AG04449 (cell line): Measurements from ENCODE around the gene C4BPB.

Experiments used
- CTCF ChIA-PET: fragments of 350-600 bp; formaldehyde crosslinking; extraction: SDS; loops from one replicate; lab custom pipeline; 2021; ENCODE audit warnings: antibody characterized with exemption; lab: Yijun Ruan, JAX
- POLR2A ChIA-PET: fragments of 400-600, 350-600 bp; formaldehyde crosslinking; extraction: SDS; loops from one replicate; lab custom pipeline; 2020; ENCODE audit warnings: antibody characterized with exemption, inconsistent platforms; lab: Yijun Ruan, JAX
- DNase-seq: peaks from one replicate; pipeline ENCODE4 v3.0.0-alpha.2; 2010; ENCODE audit warnings: low read depth, low spot score
- H3K4me3 ChIP-seq: 2 replicates; pipeline ENCODE4 v1.5.1; 2011; ENCODE audit warnings: low read depth, mild to moderate bottlenecking, control low read depth, low read length
- TF ChIP-seq, protein P1 (sequence below): IDR thresholded peaks from one replicate; pipeline ENCODE4 v1.5.1; 2011; ENCODE audit warnings: mild to moderate bottlenecking, moderate library complexity, low read length, control low read depth, inconsistent platforms; ENCODE audit not compliant: insufficient read depth; ENCODE audit errors: missing control alignments

The C4BPB gene

DNA sequence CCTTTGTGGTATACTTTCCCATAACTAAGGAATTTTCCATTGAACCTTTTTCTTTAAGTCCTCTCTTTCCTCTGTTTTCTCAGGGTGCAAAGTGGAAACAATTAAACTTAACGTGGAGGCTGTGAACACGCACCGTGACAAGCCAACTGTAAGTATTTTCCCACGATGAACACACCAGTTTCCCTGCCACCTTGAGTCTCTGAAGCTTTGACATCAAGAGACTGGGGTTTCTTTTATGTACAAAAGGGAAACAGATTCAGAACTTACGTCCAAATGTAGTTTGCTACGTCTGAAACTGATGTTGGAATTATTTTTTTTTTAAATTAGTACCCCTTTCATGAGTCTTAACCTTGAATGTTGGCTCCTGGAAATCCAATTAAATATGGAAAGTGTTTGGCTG is 17.2 kb upstream of the C4BPB start:
- TF ChIP-seq, protein P1, sequence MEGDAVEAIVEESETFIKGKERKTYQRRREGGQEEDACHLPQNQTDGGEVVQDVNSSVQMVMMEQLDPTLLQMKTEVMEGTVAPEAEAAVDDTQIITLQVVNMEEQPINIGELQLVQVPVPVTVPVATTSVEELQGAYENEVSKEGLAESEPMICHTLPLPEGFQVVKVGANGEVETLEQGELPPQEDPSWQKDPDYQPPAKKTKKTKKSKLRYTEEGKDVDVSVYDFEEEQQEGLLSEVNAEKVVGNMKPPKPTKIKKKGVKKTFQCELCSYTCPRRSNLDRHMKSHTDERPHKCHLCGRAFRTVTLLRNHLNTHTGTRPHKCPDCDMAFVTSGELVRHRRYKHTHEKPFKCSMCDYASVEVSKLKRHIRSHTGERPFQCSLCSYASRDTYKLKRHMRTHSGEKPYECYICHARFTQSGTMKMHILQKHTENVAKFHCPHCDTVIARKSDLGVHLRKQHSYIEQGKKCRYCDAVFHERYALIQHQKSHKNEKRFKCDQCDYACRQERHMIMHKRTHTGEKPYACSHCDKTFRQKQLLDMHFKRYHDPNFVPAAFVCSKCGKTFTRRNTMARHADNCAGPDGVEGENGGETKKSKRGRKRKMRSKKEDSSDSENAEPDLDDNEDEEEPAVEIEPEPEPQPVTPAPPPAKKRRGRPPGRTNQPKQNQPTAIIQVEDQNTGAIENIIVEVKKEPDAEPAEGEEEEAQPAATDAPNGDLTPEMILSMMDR: no peak
- no peak overlapping the region for H3K4me3 ChIP-seq
- CTCF ChIA-PET: interaction anchor here (1.0 to 2.5 kb wide), 5 partner anchors 8 to 22 kb away, joined by 3 to 10 read pairs (median 5); partner anchors contain the start of gene PFKFB2
- POLR2A ChIA-PET: no interaction called here
- DNase-seq: no peak

DNA sequence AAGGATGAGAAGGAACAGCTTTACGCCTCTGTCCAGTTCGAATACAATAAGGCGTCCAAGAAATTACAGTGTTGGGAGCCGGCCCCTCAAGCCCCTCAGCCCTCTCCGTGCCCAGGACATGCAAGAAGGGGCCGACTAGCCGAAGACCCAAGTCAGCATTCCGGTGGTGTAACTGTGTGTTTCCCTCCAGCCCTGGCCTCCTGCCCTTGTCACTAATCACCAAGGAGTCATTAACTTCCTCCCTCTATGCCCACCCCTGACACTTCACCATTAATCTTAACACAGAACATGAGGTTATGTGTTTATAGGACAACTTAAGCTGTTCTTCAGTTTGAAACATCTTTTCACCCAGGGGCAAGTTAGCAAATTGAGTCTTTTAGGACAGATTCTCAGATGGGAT is 16.4 kb upstream of the C4BPB start:
- CTCF ChIA-PET: interaction anchor here (1.0 to 2.5 kb wide), 3 partner anchors 10 to 23 kb away, joined by 4 to 10 read pairs (median 4); no protein-coding TSS in a partner anchor
- TF ChIP-seq, protein P1: no peak
- no peak overlapping the region for H3K4me3 ChIP-seq
- DNase-seq: no peak
- POLR2A ChIA-PET: no interaction called here

DNA sequence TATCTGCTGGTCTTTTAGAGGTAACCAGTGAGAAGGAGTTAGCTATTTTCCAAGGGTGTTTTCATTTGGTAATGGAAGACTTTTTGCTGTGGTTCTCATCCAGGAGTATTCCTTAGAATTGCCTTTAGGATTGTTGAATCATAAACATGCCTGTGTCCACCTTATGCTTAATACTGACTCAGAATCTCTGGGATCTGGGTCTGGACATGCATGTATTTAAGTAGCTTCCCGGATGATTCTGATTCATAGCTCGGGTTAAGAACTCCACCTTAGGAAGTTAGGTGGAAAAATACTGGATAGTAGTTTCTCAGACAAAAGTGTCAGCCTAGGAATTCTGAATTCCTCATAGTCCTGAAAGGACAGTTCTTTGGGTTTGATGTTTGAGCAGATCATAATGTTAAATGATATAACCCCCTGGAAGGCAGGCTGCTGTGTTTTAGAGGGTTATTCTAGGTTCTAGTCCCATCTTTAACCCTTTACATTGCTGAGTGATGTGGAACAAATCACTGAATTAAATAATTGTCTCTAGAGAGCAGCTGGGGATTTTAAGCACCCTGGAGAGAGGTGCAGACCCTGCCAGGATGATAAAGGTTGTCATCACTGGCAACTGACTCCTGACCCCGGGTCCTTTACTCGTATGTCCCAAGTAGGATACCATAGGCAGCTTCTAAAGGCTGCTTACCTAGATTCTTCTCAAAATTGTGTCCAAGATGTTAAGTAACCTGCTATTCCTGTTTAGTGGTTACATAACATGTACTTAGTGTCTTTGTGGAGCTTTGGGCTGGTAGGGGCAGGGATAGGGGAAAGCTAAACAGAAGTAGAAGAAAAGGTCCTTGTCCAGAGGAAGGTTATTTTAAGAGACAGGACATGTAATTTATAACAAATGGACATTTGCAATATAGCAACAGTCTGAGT is 14.5 kb upstream of the C4BPB start:
- TF ChIP-seq, protein P1: no peak
- DNase-seq: no peak
- no peak overlapping the region for H3K4me3 ChIP-seq
- ChIA-PET POLR2A (no interaction called here), CTCF (interaction anchor here (0.7 to 3.5 kb wide), 8 partner anchors 16 to 546 kb away, joined by 3 to 17 read pairs (median 4); no protein-coding TSS in a partner anchor)

DNA sequence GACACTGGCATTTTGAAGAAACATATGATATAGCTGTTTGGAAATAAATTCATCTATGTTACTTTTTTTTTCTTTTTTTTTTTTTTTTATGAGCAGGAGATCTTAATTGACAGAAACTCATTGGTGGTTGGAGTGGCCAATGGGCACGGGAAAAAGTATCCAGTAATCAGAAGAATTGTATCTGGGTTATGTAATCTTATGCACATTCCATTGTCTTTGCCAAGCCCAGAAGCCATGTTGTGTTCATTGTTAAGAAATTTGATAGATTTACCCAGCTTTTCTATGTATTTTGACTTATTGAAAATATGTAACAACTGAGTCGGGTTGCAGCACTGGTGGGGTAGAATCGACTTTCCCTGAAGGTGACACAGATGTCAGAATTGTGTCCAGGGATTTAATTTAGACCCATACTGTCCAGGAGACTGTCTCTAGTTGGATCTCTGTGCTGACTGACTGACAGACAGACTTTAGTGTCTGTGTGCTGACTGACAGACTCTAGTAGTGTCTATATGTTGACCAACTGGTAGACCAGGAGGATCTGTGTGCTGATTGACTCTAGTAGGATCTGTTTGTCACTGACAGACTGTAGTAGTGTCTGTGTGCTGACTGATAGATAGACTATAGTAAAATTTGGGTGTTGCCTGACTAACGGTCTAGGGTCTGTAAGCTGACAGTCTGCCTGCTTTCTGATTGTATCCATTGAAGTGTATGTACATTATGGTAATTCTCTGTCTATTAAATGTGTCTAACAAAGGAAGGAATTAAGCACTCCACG is 12.3 kb upstream of the C4BPB start:
- H3K4me3 ChIP-seq: no peak overlapping the region
- ChIA-PET POLR2A (no interaction called here), CTCF (interaction anchor here (0.9 to 3.5 kb wide), 10 partner anchors 8 to 329 kb away, joined by 3 to 17 read pairs (median 4); partner anchors contain the start of gene PFKFB2)
- TF ChIP-seq, protein P1: no peak
- no peak for DNase-seq

DNA sequence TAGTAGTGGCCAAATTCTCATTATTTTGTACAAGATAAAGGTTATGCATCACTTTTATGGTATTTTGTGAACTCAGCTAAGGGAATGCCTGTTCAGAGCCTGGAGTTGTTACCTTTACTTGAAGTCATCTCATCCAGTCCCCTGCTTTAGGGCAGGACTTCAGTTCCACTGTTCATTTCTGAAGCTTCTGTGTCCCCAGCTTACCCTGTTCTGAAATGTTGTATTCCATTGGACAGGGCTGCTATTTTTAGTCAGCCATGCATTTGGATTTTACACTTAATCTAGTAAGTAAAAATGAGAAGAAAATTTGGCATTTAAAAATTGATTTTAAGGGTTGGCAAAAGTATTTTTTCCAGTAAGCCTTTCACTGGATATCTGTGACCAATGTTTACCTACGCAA is 11.6 kb upstream of the C4BPB start:
- ChIA-PET POLR2A (no interaction called here), CTCF (interaction anchor here (0.9 to 3.0 kb wide), 7 partner anchors 16 to 328 kb away, joined by 3 to 9 read pairs (median 4); partner anchors contain the start of gene PFKFB2)
- TF ChIP-seq, protein P1: no peak
- H3K4me3 ChIP-seq: no peak overlapping the region
- no peak for DNase-seq
